Spleen (tissue), 7 donors: ENCODE measurements around the gene DHX35.

Experiments
- CTCF ChIP-seq, 11 experiments: fragments of 200-600 bp in 7 of 11; fragments of 450-650 bp in 4 of 11; sonication (generic) in 4 of 11; IDR thresholded peaks in 8 of 11; conservative IDR thresholded peaks in 3 of 11; 1 replicate in 7 of 11; 2 replicates in 4 of 11; pipeline versions ENCODE4 v1.4.0 to v1.8.0; 2016 to 2021; ENCODE audit warnings: antibody characterized with exemption in 11 of 11, inconsistent platforms in 4 of 11, mild to moderate bottlenecking in 1 of 11
- POLR2A ChIP-seq, 3 donors: fragments of 450-650 bp; IDR thresholded peaks; one replicate each; pipeline ENCODE4 v1.5.1; 2017; ENCODE audit warnings: antibody characterized with exemption in 3 of 3, mild to moderate bottlenecking in 1 of 3
- donor health status: DM: no; HTN: no; CAD: no; lungs with moderate emphysema.
- donor health status: DM: no; HTN: no; CAD: no.
- donor health status: DM: no; HTN: no; CAD: no.

- TF ChIP-seq POLR2A (IDR thresholded peaks at IDR 0.05): no peak
- TF ChIP-seq CTCF (IDR thresholded peaks at IDR 0.05 in 8 of 11, conservative IDR thresholded peaks at IDR 0.05 in 3 of 11): no peak
These were observed 23.5 kb downstream of the DHX35 start for GRCh38 chr20:38985603-38986170.
